ENCODE results near the gene R3HDM1. TPM values are rescaled to one million over a fixed set of nuclear protein-coding genes. Genes with fewer than 3 reads are reported as not detected.

The R3HDM1 gene
- total RNA-seq, 4 donors from 2014 or later, result 15.9 to 27.9 (median 22.8) TPM

DNA sequence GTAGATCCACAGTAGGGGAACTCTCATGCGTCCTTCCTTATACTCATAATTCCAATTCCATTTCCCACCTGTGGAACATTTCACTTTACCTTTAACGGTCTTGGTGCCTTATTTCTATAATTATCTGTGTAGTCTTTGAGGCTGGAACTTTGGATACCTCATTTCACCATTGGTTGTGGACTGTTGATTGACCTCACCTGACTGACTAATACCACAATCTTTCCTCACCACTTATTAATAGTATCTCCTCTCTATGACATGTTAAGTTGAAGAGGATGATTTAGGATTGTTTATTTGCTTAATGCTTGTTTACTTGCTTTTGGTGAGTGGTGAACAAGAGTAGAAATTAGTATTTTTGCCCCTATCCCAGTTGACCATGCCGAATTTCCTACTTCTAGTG lies 50.0 kb downstream of the R3HDM1 start:
- Histone ChIP-seq H3K9me3 (no peaks in the 10 kb centered on the region), H3K27ac (no peak overlapping the region), H3K4me1 (no peaks in the 10 kb centered on the region), H3K36me3 (no peaks in the 10 kb centered on the region), H3K27me3 (no peaks in the 10 kb centered on the region), H3K4me3 (no peak overlapping the region)
- 82 to 100% methylated on average over 2 to 3 of the region's 3 CpGs for WGBS, 2 donors (ENCODE audit: low coverage in 1 of 2)
- no peak for TF ChIP-seq POLR2AphosphoS5 (IDR thresholded peaks at IDR 0.05)
- no peak for TF ChIP-seq EP300 (IDR thresholded peaks at IDR 0.05)
- TF ChIP-seq POLR2A (IDR thresholded peaks at IDR 0.05), result no peak
- TF ChIP-seq, protein P1, sequence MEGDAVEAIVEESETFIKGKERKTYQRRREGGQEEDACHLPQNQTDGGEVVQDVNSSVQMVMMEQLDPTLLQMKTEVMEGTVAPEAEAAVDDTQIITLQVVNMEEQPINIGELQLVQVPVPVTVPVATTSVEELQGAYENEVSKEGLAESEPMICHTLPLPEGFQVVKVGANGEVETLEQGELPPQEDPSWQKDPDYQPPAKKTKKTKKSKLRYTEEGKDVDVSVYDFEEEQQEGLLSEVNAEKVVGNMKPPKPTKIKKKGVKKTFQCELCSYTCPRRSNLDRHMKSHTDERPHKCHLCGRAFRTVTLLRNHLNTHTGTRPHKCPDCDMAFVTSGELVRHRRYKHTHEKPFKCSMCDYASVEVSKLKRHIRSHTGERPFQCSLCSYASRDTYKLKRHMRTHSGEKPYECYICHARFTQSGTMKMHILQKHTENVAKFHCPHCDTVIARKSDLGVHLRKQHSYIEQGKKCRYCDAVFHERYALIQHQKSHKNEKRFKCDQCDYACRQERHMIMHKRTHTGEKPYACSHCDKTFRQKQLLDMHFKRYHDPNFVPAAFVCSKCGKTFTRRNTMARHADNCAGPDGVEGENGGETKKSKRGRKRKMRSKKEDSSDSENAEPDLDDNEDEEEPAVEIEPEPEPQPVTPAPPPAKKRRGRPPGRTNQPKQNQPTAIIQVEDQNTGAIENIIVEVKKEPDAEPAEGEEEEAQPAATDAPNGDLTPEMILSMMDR (IDR thresholded peaks at IDR 0.05), result no peak
- no peak for ATAC-seq

DNA sequence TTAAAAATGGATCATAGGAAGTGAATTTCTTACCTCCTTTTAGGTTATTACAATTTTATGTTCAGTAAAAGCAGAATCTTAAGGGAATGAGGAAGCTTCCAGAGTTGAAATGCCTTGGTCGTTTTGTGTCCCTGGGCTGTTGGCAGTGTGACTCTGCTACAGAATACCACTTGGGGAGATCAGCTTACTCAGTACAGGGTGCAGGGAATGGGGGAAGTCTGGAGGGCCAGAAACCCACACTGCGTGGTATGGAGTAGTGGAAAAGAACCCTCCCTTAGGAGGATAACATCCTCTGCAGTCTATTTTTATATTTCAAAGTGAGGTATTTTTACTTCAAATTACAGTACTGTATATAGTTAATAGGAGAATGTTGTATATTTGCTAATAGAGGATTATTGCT lies 51.1 kb downstream of the R3HDM1 start:
- H3K4me1 ChIP-seq, result no peaks in the 10 kb centered on the region
- ATAC-seq, result no peak
- no peak overlapping the region for H3K27ac ChIP-seq
- H3K4me3 ChIP-seq, result no peak overlapping the region
- no peaks in the 10 kb centered on the region for H3K27me3 ChIP-seq
- no peak for TF ChIP-seq EP300 (IDR thresholded peaks at IDR 0.05)
- TF ChIP-seq POLR2AphosphoS5 (IDR thresholded peaks at IDR 0.05), result no peak
- TF ChIP-seq, protein P1 (IDR thresholded peaks at IDR 0.05), result no peak
- TF ChIP-seq POLR2A (IDR thresholded peaks at IDR 0.05), result no peak
- no peaks in the 10 kb centered on the region for H3K36me3 ChIP-seq
- WGBS, 2 donors (ENCODE audit: low coverage in 1 of 2), result 38 to 45% methylated on average over 1 to 2 of the region's 2 CpGs
- H3K9me3 ChIP-seq, result no peaks in the 10 kb centered on the region

DNA sequence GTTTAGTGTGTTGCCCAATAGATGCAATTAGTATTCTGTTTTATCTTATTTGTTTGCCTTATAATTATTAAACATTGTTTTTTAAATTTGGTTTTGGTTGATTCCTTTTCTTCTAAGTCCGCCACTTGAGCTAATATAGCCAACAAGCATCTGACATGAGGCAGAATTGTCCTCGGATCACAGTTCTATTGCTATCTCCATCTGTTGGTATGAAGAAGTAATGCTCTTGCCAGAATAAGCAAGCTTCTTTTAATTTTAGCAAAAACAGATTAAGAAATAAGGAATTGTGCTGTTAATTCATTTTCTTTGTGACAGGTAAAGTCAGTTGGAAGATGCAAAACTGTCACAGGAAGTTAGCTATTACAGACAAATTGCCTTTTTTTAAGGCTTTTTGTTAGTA lies 54.3 kb downstream of the R3HDM1 start:
- 65 to 67% methylated on average over 1 to 2 of the region's 2 CpGs for WGBS, 2 donors (ENCODE audit: low coverage in 1 of 2)

DNA sequence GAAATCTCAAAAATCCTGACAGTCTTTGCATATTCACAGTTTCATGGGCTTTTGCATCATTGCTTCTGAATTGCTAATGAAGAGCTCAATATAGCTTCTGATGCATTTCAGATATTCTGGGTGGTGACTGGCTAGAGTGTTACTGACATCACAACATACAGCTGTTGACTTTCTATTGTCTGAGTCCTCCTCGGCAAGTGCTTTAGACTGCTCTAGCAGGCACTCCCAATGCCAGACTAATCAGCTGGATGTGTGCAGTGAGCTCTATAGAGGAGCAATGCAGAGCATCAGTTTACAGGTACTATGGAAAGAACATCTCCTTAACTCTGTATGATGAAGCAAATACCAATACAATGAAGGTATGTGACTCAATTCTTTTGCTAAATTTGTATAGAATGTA lies 54.9 kb downstream of the R3HDM1 start:
- WGBS, 2 donors (ENCODE audit: low coverage in 1 of 2), result 80 to 100% methylated on average over 1 of the region's 1 CpG
- ATAC-seq, result no peak
- H3K4me3 ChIP-seq, result no peak overlapping the region
- no peaks in the 10 kb centered on the region for H3K27me3 ChIP-seq
- no peaks in the 10 kb centered on the region for H3K36me3 ChIP-seq
- no peak overlapping the region for H3K27ac ChIP-seq
- no peak for TF ChIP-seq EP300 (IDR thresholded peaks at IDR 0.05)
- TF ChIP-seq POLR2AphosphoS5 (IDR thresholded peaks at IDR 0.05), result no peak
- TF ChIP-seq, protein P1 (IDR thresholded peaks at IDR 0.05), result no peak
- TF ChIP-seq POLR2A (IDR thresholded peaks at IDR 0.05), result no peak
- H3K9me3 ChIP-seq, result no peaks in the 10 kb centered on the region
- no peaks in the 10 kb centered on the region for H3K4me1 ChIP-seq

More for the DNA sequence above, 54.3 kb downstream of the R3HDM1 start:
- TF ChIP-seq EP300 (IDR thresholded peaks at IDR 0.05) (no peak), POLR2AphosphoS5 (IDR thresholded peaks at IDR 0.05) (no peak), POLR2A (IDR thresholded peaks at IDR 0.05) (no peak)
- TF ChIP-seq, protein P1 (IDR thresholded peaks at IDR 0.05), result no peak
- H3K9me3 ChIP-seq, result no peaks in the 10 kb centered on the region
- no peaks in the 10 kb centered on the region for H3K27me3 ChIP-seq
- no peaks in the 10 kb centered on the region for H3K4me1 ChIP-seq
- H3K36me3 ChIP-seq, result no peaks in the 10 kb centered on the region
- H3K27ac ChIP-seq, result no peak overlapping the region
- ATAC-seq, result no peak
- no peak overlapping the region for H3K4me3 ChIP-seq

DNA sequence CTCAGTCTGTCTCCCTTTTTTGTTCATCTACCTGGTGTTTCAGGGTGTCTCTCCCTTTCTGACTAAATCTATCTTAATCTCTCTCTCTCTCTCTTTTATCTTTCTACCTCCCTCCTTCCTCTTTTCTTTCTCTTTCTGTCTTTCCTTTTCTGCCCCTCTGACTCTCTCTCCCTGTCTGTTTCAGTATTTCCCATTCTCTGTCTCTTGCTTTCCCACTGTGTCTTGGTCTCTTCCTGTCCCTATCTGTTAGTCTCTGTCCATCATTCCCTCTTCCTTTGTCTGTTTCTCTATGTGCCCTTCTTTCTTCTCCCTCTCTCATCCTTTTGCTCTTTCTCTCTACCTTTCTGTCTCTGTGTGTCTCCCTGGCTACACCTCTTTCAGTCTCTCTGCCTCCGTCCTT lies 56.7 kb downstream of the R3HDM1 start:
- 63 to 82% methylated on average over 1 of the region's 1 CpG for WGBS, 2 donors (ENCODE audit: low coverage in 1 of 2)
- H3K36me3 ChIP-seq, result no peaks in the 10 kb centered on the region
- H3K27ac ChIP-seq, result no peak overlapping the region
- H3K9me3 ChIP-seq, result peaks cover 0 to 10% (median 0%) of the 10 kb centered on the region in 3 donors
- H3K4me3 ChIP-seq, result no peak overlapping the region
- H3K4me1 ChIP-seq, result no peaks in the 10 kb centered on the region
- no peaks in the 10 kb centered on the region for H3K27me3 ChIP-seq
- no peak for ATAC-seq
- no peak for TF ChIP-seq POLR2AphosphoS5 (IDR thresholded peaks at IDR 0.05)
- TF ChIP-seq POLR2A (IDR thresholded peaks at IDR 0.05), result no peak
- TF ChIP-seq EP300 (IDR thresholded peaks at IDR 0.05), result no peak
- TF ChIP-seq, protein P1 (IDR thresholded peaks at IDR 0.05), result no peak

Measured in gastroesophageal sphincter (tissue), 4 donors.